Measurements from ENCODE around the gene ADAMTS15.

ADAMTS15 gene

DNA sequence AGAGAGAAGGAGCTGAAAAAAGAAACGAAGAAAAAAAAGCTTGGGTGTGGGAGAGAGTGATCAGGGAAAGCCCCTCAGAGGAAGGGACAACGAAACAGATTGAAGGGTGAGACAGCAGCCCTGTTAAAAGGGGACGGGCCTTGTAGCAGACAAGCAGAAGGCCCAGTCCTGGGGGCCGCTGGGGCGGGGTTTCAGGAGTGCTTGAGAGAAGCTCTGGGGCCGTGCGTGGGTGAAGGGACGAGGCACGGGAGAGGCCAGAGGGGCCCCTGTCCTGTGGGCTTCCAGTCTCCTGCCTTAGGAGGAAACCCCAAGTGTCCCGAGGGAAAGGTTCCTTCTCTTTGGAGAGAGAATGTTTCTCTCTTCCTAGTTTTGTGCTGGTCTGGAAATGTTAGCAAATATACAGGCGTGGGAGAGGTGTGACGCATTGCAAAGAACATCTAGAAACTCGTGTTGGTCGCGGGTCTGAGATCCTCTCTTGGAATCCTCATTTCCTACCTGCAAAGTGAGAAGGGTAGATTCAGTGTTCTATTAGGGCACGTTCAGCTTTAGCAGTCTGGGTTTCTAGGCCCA lies 28.6 kb downstream of the ADAMTS15 start:
- TF ChIP-seq, protein P1, sequence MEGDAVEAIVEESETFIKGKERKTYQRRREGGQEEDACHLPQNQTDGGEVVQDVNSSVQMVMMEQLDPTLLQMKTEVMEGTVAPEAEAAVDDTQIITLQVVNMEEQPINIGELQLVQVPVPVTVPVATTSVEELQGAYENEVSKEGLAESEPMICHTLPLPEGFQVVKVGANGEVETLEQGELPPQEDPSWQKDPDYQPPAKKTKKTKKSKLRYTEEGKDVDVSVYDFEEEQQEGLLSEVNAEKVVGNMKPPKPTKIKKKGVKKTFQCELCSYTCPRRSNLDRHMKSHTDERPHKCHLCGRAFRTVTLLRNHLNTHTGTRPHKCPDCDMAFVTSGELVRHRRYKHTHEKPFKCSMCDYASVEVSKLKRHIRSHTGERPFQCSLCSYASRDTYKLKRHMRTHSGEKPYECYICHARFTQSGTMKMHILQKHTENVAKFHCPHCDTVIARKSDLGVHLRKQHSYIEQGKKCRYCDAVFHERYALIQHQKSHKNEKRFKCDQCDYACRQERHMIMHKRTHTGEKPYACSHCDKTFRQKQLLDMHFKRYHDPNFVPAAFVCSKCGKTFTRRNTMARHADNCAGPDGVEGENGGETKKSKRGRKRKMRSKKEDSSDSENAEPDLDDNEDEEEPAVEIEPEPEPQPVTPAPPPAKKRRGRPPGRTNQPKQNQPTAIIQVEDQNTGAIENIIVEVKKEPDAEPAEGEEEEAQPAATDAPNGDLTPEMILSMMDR (IDR thresholded peaks at IDR 0.05; ENCODE audit: low read depth, low read length) = no peak
- no peak for DNase-seq (ENCODE audit: extremely low read depth, low read depth)

DNA sequence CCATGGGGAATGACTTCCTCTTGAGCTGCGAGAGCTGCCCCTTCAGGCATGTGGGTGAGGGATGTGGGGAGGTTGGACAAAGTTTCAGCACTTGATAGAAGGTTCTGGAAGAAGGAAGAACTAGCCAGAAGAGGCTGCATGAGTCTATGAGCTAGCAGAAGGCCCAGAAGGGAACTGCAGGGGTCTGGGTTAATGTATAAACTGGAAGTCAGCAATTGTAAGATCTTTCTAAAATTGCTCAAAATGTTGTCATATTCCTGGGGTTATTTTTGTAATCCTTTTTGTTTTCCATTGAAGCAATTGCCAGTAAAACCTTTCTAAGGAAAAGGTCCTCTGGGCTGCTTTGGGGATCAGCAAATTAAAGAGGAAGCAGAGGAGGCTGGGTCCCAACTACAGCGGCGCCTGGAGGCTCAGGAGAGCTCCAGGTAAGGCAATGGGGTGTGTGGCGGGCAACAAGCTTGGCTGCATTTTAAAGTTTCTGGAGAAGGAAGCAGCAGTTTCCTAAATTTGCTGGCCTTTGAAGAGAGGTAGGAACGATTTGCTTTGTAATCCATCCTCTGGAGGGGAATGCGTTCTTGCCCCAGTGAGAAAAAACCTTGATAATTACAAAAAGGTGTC lies 29.2 kb downstream of the ADAMTS15 start:
- TF ChIP-seq, protein P1 (IDR thresholded peaks at IDR 0.05; ENCODE audit: low read depth, low read length) = no peak

DNA sequence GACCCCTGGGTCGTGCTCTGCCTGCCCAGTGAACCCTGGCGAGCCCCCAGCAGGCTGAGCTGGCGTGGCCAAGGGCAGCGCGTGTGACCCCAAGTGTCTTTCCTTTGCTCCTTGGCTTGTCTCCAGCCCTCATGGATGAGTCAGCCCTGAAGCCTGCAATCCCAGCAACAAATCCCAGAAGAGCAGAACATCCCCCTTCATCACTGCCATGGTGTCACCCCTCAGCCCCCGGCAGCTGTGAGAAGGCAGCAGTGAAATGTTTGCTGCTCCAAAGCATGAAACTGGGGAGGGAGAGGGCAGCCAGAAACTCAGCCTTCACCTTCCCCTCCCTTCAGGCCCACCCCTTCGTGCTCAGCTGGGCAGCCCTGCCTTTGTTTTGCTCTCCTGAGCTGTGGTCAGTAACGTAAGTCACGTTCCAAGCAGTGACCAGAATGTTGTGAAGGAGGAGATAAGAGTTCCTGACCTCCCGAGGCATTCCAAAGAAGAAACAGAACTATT lies 29.8 kb downstream of the ADAMTS15 start:
- TF ChIP-seq, protein P1 (IDR thresholded peaks at IDR 0.05; ENCODE audit: low read depth, low read length) = no peak
- peak; percentile 94 for DNase-seq (ENCODE audit: extremely low read depth, low read depth)

More for the DNA sequence above, 29.2 kb downstream of the ADAMTS15 start:
- DNase-seq (ENCODE audit: extremely low read depth, low read depth) = no peak

DNA sequence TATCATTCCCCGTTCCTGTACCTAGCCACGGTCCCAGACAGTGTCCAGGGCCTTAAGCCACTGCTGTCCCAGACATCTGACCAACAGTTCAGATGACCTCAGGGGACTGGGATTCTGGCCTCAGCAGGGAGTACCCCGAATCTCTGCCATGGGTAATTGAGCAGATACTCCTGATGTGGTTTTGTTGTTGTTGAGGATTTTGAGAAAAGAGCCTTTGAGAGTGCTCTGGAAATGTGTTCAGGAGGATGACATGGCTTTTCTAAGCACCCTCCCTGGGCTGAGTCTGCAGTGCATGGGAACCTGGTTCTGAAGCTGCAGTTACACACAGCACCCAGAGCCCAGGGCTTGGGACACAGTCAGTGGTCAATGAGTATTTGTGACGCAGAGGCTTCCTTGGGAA lies 30.4 kb downstream of the ADAMTS15 start:
- TF ChIP-seq, protein P1 (IDR thresholded peaks at IDR 0.05; ENCODE audit: low read depth, low read length) = no peak
- no peak for DNase-seq (ENCODE audit: extremely low read depth, low read depth)

DNA sequence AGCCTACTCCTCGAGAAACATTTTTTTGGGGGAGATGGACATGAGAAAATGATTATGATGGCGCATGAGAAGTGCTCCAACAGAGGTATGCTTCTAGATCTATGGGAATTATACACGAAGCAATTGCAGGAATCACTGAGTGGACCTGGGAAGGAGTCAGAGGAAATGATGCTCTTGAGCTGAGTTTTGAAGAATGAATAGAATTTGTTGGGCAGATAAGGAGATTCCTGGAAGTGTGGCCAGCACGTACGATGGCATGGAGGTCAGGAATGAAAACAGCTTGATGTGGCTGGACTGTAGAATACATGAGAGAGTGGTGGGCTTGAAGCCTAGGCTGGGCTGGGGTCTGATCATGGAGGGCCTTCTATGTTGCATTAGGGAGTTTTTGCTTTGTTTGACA lies 31.7 kb downstream of the ADAMTS15 start:
- TF ChIP-seq, protein P1 (IDR thresholded peaks at IDR 0.05; ENCODE audit: low read depth, low read length) = no peak
- no peak for DNase-seq (ENCODE audit: extremely low read depth, low read depth)

DNA sequence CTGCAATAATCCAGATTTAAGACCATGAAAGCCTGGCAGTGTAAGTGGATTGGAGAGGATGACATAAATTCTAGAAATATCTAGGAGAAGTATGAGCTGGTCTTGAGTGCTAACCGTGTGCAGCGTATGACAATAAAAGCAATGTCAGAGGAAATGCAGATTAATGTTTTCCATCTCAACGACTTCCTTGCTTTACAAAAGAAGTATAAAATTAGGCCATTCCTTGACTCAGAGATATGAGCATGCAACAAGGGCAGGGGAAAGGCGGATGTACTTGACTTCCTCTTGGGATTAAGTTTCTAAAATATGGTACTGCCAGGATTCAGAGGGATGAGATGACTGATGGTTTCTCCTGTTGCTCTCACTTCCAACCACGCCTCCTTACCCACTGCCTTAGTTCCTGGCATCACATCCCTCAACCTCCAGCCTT lies 32.3 kb downstream of the ADAMTS15 start:
- DNase-seq (ENCODE audit: extremely low read depth, low read depth) = no peak
- TF ChIP-seq, protein P1 (IDR thresholded peaks at IDR 0.05; ENCODE audit: low read depth, low read length) = no peak

DNA sequence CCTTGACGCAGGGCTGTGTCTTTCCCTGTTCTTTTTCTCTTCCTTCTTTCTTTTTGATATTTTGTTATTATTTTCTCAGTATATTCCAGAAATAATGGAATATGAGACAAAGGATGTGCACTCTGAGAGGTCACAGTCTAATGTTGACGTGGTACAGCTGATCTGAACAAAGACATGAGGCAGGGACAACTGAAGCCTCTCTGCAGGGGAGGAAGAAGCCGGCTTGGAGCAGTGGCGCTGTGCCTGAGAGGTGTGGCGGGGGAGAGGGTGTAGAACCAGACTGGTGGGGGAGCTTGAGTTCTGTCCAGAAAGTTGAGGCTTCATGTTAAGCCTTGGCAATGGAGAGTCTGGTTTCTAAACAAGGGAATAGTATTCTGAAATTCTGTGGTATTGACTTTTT lies 34.7 kb downstream of the ADAMTS15 start:
- TF ChIP-seq, protein P1 (IDR thresholded peaks at IDR 0.05; ENCODE audit: low read depth, low read length) = no peak
- DNase-seq (ENCODE audit: extremely low read depth, low read depth) = no peak
